GM18519 (cell line): ENCODE results near the gene PRKCA.

Experiments
- ATAC-seq: cut with Tn5 transposase; IDR thresholded peaks from one replicate; pipeline ENCODE4 v1.9.1; 2021; ENCODE audit warnings: mild to moderate bottlenecking, moderate library complexity; ENCODE audit not compliant: unreplicated experiment, low FRiP score

Gene PRKCA

GRCh38 chr17:66430846-66431795 lies 128.7 kb downstream of the PRKCA start:
- ATAC-seq: no peak

GRCh38 chr17:66431910-66432309 lies 129.5 kb downstream of the PRKCA start:
- no peak for ATAC-seq

GRCh38 chr17:66432411-66432957 lies 130.1 kb downstream of the PRKCA start:
- ATAC-seq: no peak

- no peak for ATAC-seq
Measured at GRCh38 chr17:66432996-66433551, 130.7 kb downstream of the PRKCA start.

GRCh38 chr17:66435182-66435581 lies 132.8 kb downstream of the PRKCA start:
- ATAC-seq: no peak

GRCh38 chr17:66436631-66437030 lies 134.2 kb downstream of the PRKCA start:
- ATAC-seq: no peak

GRCh38 chr17:66437476-66438026 lies 135.1 kb downstream of the PRKCA start:
- ATAC-seq: no peak

- no peak for ATAC-seq
Measured at GRCh38 chr17:66438101-66438500, 135.7 kb downstream of the PRKCA start.

GRCh38 chr17:66441101-66441661 lies 138.8 kb downstream of the PRKCA start:
- peak; percentile 88 for ATAC-seq

GRCh38 chr17:66443166-66443565 lies 140.8 kb downstream of the PRKCA start:
- ATAC-seq: no peak

- no peak for ATAC-seq
Measured at GRCh38 chr17:66443606-66444005, 141.2 kb downstream of the PRKCA start.

GRCh38 chr17:66444031-66444430 lies 141.6 kb downstream of the PRKCA start:
- ATAC-seq: no peak

- no peak for ATAC-seq
Measured at GRCh38 chr17:66445229-66445628, 142.8 kb downstream of the PRKCA start.

GRCh38 chr17:66446419-66446818 lies 144.0 kb downstream of the PRKCA start:
- no peak for ATAC-seq

GRCh38 chr17:66447159-66447558 lies 144.7 kb downstream of the PRKCA start:
- no peak for ATAC-seq

- ATAC-seq: no peak
Measured at GRCh38 chr17:66448026-66448639, 145.7 kb downstream of the PRKCA start.

- no peak for ATAC-seq
Measured at GRCh38 chr17:66449418-66449977, 147.1 kb downstream of the PRKCA start.

- ATAC-seq: no peak
Measured at GRCh38 chr17:66450008-66450851, 147.8 kb downstream of the PRKCA start.

- no peak for ATAC-seq
Measured at GRCh38 chr17:66450852-66451158, 148.4 kb downstream of the PRKCA start.
